ENCODE measurements around the gene TSPAN5. TPM values are rescaled to one million over a fixed set of nuclear protein-coding genes. Genes with fewer than 3 reads are reported as not detected.

TSPAN5 gene
- total and polyA plus RNA-seq, 2 of the 4 experiments (the other 2 are of a cell fraction), result 64.8 to 79.6 TPM

GRCh38 chr4:98605216-98605615 lies 53.2 kb downstream of the TSPAN5 start:
- Histone ChIP-seq H2AFZ (replicated peaks; ENCODE audit: low read length, poor library complexity) (no peak overlapping the region), H2BK20ac (ENCODE audit: low read depth, low read length) (no peak overlapping the region), H2BK15ac (ENCODE audit: low read depth, low read length) (no peak overlapping the region), H3K36me3 (ENCODE audit: control insufficient read depth, insufficient read depth, low read length) (peaks cover 1% of the 10 kb centered on the region; the same call in 1 of the 2 replicates), H3K4me3 (ENCODE audit: insufficient read depth, low read depth, low read length) (no peak overlapping the region), H3K79me1 (ENCODE audit: low read depth in 1 of 2, low read length in 2 of 2) (peaks cover 49 to 78% of the 10 kb centered on the region in 2 experiments), H3K18ac (ENCODE audit: low read depth, low read length) (no peak overlapping the region), H3K56ac (ENCODE audit: extremely low read depth, insufficient read depth, low read length) (no peak overlapping the region), H2BK120ac (ENCODE audit: low read depth, low read length) (0 out of 2 replicates have a peak overlapping the region, but pooled peaks have one; percentile 20), H3K23ac (ENCODE audit: low read depth, low read length) (0 out of 2 replicates have a peak overlapping the region, but pooled peaks have one; percentile 18), H4K20me1 (ENCODE audit: insufficient read depth, low read length) (peaks cover 8% of the 10 kb centered on the region; the same call in 1 of the 2 replicates), H4K91ac (ENCODE audit: insufficient read depth, low read depth, low read length) (0 out of 2 replicates have a peak overlapping the region, but pooled peaks have one; percentile 14), H2AK5ac (ENCODE audit: low read depth, low read length) (peak overlapping the region; percentile 29; the same call in 1 of the 2 replicates), H3K4me1 (ENCODE audit: control insufficient read depth, insufficient read depth, low read length) (peaks cover 16% of the 10 kb centered on the region), H3K14ac (replicated peaks; ENCODE audit: low read depth, low read length) (peak overlapping the region; percentile 16; the same call in 1 of the 2 replicates), H3K9ac (ENCODE audit: low read depth, low read length) (no peak overlapping the region), H3K4me2 (ENCODE audit: low read depth, low read length) (no peak overlapping the region), H3K27ac (ENCODE audit: insufficient read depth, low read length) (no peak overlapping the region), H2BK5ac (ENCODE audit: low read depth, low read length, poor library complexity, severe bottlenecking) (no peak overlapping the region), H3K9me3 (ENCODE audit: control insufficient read depth, insufficient read depth, low read length) (peaks cover 2% of the 10 kb centered on the region), H4K5ac (ENCODE audit: low read depth, low read length) (no peak overlapping the region), H3K9me1 (ENCODE audit: insufficient read depth, low read length) (0 out of 2 replicates have a peak, but pooled peaks cover 2% of the 10 kb centered on the region), H3K27me3 (ENCODE audit: control insufficient read depth, insufficient read depth, low read length) (no peaks in the 10 kb centered on the region), H4K8ac (ENCODE audit: low read depth in 2 of 2, low read length in 2 of 2) (no peak overlapping the region), H3K4ac (ENCODE audit: low read depth, low read length) (no peak overlapping the region), H2AK9ac (replicated peaks; ENCODE audit: low read depth, low read length, poor library complexity) (no peak overlapping the region)
- no CpG with 5 or more reads among the region's 3 CpGs for WGBS, 2 experiments (ENCODE audit: extremely low coverage in 2 of 2, insufficient read length in 1 of 2)
- in situ Hi-C loops (cut with MboI; ENCODE audit: low sequenced_read_pairs), result no loop called here
- intact Hi-C loops (cut with micrococcal nuclease), result no loop called here
- POLR2A ChIA-PET (ENCODE audit: unreplicated experiment), result no interaction called here
- TF ChIP-seq, protein P1, sequence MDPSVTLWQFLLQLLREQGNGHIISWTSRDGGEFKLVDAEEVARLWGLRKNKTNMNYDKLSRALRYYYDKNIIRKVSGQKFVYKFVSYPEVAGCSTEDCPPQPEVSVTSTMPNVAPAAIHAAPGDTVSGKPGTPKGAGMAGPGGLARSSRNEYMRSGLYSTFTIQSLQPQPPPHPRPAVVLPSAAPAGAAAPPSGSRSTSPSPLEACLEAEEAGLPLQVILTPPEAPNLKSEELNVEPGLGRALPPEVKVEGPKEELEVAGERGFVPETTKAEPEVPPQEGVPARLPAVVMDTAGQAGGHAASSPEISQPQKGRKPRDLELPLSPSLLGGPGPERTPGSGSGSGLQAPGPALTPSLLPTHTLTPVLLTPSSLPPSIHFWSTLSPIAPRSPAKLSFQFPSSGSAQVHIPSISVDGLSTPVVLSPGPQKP (IDR thresholded peaks at IDR 0.05; ENCODE audit: borderline replicate concordance, low read depth, low read length), result no peak
- TF ChIP-seq, protein P2, sequence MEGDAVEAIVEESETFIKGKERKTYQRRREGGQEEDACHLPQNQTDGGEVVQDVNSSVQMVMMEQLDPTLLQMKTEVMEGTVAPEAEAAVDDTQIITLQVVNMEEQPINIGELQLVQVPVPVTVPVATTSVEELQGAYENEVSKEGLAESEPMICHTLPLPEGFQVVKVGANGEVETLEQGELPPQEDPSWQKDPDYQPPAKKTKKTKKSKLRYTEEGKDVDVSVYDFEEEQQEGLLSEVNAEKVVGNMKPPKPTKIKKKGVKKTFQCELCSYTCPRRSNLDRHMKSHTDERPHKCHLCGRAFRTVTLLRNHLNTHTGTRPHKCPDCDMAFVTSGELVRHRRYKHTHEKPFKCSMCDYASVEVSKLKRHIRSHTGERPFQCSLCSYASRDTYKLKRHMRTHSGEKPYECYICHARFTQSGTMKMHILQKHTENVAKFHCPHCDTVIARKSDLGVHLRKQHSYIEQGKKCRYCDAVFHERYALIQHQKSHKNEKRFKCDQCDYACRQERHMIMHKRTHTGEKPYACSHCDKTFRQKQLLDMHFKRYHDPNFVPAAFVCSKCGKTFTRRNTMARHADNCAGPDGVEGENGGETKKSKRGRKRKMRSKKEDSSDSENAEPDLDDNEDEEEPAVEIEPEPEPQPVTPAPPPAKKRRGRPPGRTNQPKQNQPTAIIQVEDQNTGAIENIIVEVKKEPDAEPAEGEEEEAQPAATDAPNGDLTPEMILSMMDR (conservative IDR thresholded peaks at IDR 0.05; ENCODE audit: low read depth, low read length), result no peak
- TF ChIP-seq MAFK (IDR thresholded peaks at IDR 0.05; ENCODE audit: low read depth, low read length) (no peak), FOS (IDR thresholded peaks at IDR 0.05; ENCODE audit: low read depth, low read length) (no peak), CEBPB (IDR thresholded peaks at IDR 0.05; ENCODE audit: low read depth, low read length) (no peak), MXI1 (IDR thresholded peaks at IDR 0.05; ENCODE audit: borderline replicate concordance, low read depth, low read length) (no peak), BHLHE40 (IDR thresholded peaks at IDR 0.05; ENCODE audit: low read depth, low read length) (no peak), USF2 (IDR thresholded peaks at IDR 0.05; ENCODE audit: low read depth, low read length) (no peak), POLR2A (IDR thresholded peaks at IDR 0.05; ENCODE audit: low read depth, low read length) (no peak), RFX5 (IDR thresholded peaks at IDR 0.05; ENCODE audit: low read depth, low read length) (no peak), SMC3 (IDR thresholded peaks at IDR 0.05; ENCODE audit: low read depth, low read length) (no peak)
- no peak for DNase-seq
- CTCF ChIA-PET, result no interaction called here
- no TSS peak for BruUV-seq (replicated peaks)
- dilution Hi-C loops (cut with HindIII; ENCODE audit: low sequenced_read_pairs, unreplicated experiment), result no loop called here
- ATAC-seq (ENCODE audit: low read depth), result peak; percentile 28

Data from IMR-90 (cell line).